Gastroesophageal sphincter (tissue), 4 donors: ENCODE data around the gene ALPI. TPM values are rescaled to one million over a fixed set of nuclear protein-coding genes. Genes with fewer than 3 reads are reported as not detected.
"Not testable (repeated sequence)": the region's sequence is repeated elsewhere in the genome, so short reads cannot be mapped to it uniquely, and the experiment has no call there.

ENCODE experiments used
- ATAC-seq: fragments of 150-250 bp; one replicate; pipeline ENCODE4 v1.9.1; 2016; ENCODE audit warnings: mild to moderate bottlenecking, moderate library complexity
- H3K27ac ChIP-seq, 4 donors: fragments of 200-600 bp; sonication (generic) in 3 of 4; 1 replicate in 3 of 4; 2 replicates in 1 of 4; pipeline ENCODE4 v1.5.1; 2016 to 2019
- H3K27me3 ChIP-seq: fragments of 200-600 bp; sonication (generic); one replicate; pipeline ENCODE4 v1.5.1; 2019
- H3K36me3 ChIP-seq, 2 donors: fragments of 200-600 bp; sonication (generic); one replicate each; pipeline ENCODE4 v1.5.1; 2019; ENCODE audit warnings: control low read depth in 1 of 2
- H3K4me1 ChIP-seq, 3 donors: fragments of 200-600 bp; sonication (generic); 1 replicate in 2 of 3; 2 replicates in 1 of 3; pipeline ENCODE4 v1.5.1; 2016 to 2019; ENCODE audit warnings: control low read depth in 2 of 3
- H3K4me3 ChIP-seq, 2 donors: fragments of 200-600 bp; sonication (generic); one replicate each; pipeline ENCODE4 v1.5.1; 2019; ENCODE audit warnings: mild to moderate bottlenecking in 1 of 2, moderate library complexity in 1 of 2
- H3K9me3 ChIP-seq, 3 donors: fragments of 200-600 bp; sonication (generic); one replicate each; pipeline ENCODE4 v1.5.1; 2017 to 2019; ENCODE audit warnings: control low read depth in 2 of 3
- CTCF ChIP-seq, 4 experiments: fragments of 200-600 bp in 2 of 4; fragments of 450-650 bp in 2 of 4; sonication (generic) in 1 of 4; IDR thresholded peaks; one replicate each; pipeline ENCODE4 v1.5.1; 2017 to 2019; ENCODE audit warnings: antibody characterized with exemption in 4 of 4, mild to moderate bottlenecking in 2 of 4, moderate library complexity in 2 of 4
- EP300 ChIP-seq: sonication (generic); formaldehyde crosslinking; IDR thresholded peaks from one replicate; pipeline ENCODE4 v1.6.1; 2017; ENCODE audit warnings: antibody characterized with exemption, mild to moderate bottlenecking
- POLR2A ChIP-seq, 2 donors: fragments of 450-650 bp; IDR thresholded peaks; one replicate each; pipeline ENCODE4 v1.6.1; 2017; ENCODE audit warnings: antibody characterized with exemption in 2 of 2, mild to moderate bottlenecking in 2 of 2, moderate library complexity in 1 of 2
- POLR2AphosphoS5 ChIP-seq: sonication (generic); formaldehyde crosslinking; IDR thresholded peaks from one replicate; pipeline ENCODE4 v1.6.1; 2017; ENCODE audit warnings: antibody characterized with exemption
- WGBS, 2 donors: methylation state at CpG; one replicate each; pipeline ENCODE4 v1.1.5; 2018; ENCODE audit warnings: low coverage in 1 of 2; 5-methylcytosine and 5-hydroxymethylcytosine counted together
- total RNA-seq, 4 donors: library from RNA; depleted of rRNA; stranded (reverse); fragments of >200 nt; gene quantifications; one replicate each; pipeline ENCODE4 v1.1.0, GENCODE V29; 2016

The ALPI gene
- total RNA-seq, 4 donors from 2014 or later = not detected

- WGBS, 2 donors = 76 to 81% methylated on average over 3 to 5 of the region's 10 CpGs
- Histone ChIP-seq H3K27ac (no peak overlapping the region), H3K9me3 (peaks cover 0 to 17% (median 0%) of the 10 kb centered on the region in 3 donors), H3K27me3 (peaks cover 81% of the 10 kb centered on the region), H3K4me1 (peaks cover 0 to 29% (median 13%) of the 10 kb centered on the region in 3 donors), H3K4me3 (no peak overlapping the region), H3K36me3 (no peaks in the 10 kb centered on the region)
- ATAC-seq = no peak
- TF ChIP-seq EP300 (no peak), POLR2AphosphoS5 (no peak), POLR2A (IDR thresholded peaks at IDR 0.05) (no peak), CTCF (IDR thresholded peaks at IDR 0.05) (no peak)
These were observed 33.9 kb upstream of the ALPI start for GRCh38 chr2:232422051-232422450.

GRCh38 chr2:232422996-232423395 is 33.0 kb upstream of the ALPI start:
- Histone ChIP-seq H3K9me3 (peaks cover 0 to 17% (median 0%) of the 10 kb centered on the region in 3 donors), H3K27me3 (peaks cover 80% of the 10 kb centered on the region), H3K4me1 (peaks cover 0 to 29% (median 13%) of the 10 kb centered on the region in 3 donors)
- H3K4me3 ChIP-seq, H3K27ac ChIP-seq, ATAC-seq, H3K36me3 ChIP-seq: not testable (repeated sequence)
- WGBS, 2 donors = 17 to 78% methylated on average over 1 of the region's 3 CpGs

- peaks cover 0 to 27% (median 13%) of the 10 kb centered on the region in 3 donors for H3K4me1 ChIP-seq
- not testable (repeated sequence) for H3K4me3 ChIP-seq, H3K36me3 ChIP-seq, H3K27ac ChIP-seq, ATAC-seq
- 24 to 27% methylated on average over 5 to 6 of the region's 7 CpGs for WGBS, 2 donors
- peaks cover 0 to 17% (median 0%) of the 10 kb centered on the region in 3 donors for H3K9me3 ChIP-seq
- peaks cover 80% of the 10 kb centered on the region for H3K27me3 ChIP-seq
These were observed 32.5 kb upstream of the ALPI start for GRCh38 chr2:232423407-232423806.

GRCh38 chr2:232431705-232432590 is 24.0 kb upstream of the ALPI start:
- Histone ChIP-seq H3K9me3 (no peaks in the 10 kb centered on the region), H3K27me3 (peaks cover 12% of the 10 kb centered on the region), H3K36me3 (no peaks in the 10 kb centered on the region), H3K4me1 (no peaks in the 10 kb centered on the region), H3K4me3 (no peak overlapping the region), H3K27ac (no peak overlapping the region)
- no peak for ATAC-seq
- TF ChIP-seq CTCF (IDR thresholded peaks at IDR 0.05) = no peak
- TF ChIP-seq POLR2AphosphoS5 = no peak
- 96% methylated on average over 3 of the region's 16 CpGs; no CpG with 5 or more reads in 1 of the 2 donors for WGBS, 2 donors

GRCh38 chr2:232432598-232433184 is 23.3 kb upstream of the ALPI start:
- Histone ChIP-seq H3K4me1 (no peaks in the 10 kb centered on the region), H3K4me3 (no peak overlapping the region), H3K27ac (no peak overlapping the region), H3K9me3 (no peaks in the 10 kb centered on the region), H3K27me3 (peaks cover 11% of the 10 kb centered on the region), H3K36me3 (no peaks in the 10 kb centered on the region)
- TF ChIP-seq EP300 (no peak), POLR2A (IDR thresholded peaks at IDR 0.05) (no peak), CTCF (IDR thresholded peaks at IDR 0.05) (no peak), POLR2AphosphoS5 (no peak)
- no CpG with 5 or more reads among the region's 16 CpGs for WGBS, 2 donors
- no peak for ATAC-seq

- H3K4me1 ChIP-seq, ATAC-seq, H3K36me3 ChIP-seq, H3K9me3 ChIP-seq, H3K4me3 ChIP-seq, H3K27ac ChIP-seq, H3K27me3 ChIP-seq: not testable (repeated sequence)
- no CpG with 5 or more reads among the region's 9 CpGs for WGBS, 2 donors
These were observed 22.3 kb upstream of the ALPI start for GRCh38 chr2:232433622-232434021.
